ENCODE data around the gene SYTL3. TPM values are rescaled to one million over a fixed set of nuclear protein-coding genes. Genes with fewer than 3 reads are reported as not detected.
A peak's percentile ranks its signal among the peaks of the same experiment; 100 is the strongest.
"Not testable (repeated sequence)": the region's sequence is repeated elsewhere in the genome, so short reads cannot be mapped to it uniquely, and the experiment has no call there.

The SYTL3 gene
- total RNA-seq, 3 donors from 2014 or later (not counting 1 experiment from before 2014, with no cell fraction given): 84.1 to 143 (median 89.0) TPM

DNA sequence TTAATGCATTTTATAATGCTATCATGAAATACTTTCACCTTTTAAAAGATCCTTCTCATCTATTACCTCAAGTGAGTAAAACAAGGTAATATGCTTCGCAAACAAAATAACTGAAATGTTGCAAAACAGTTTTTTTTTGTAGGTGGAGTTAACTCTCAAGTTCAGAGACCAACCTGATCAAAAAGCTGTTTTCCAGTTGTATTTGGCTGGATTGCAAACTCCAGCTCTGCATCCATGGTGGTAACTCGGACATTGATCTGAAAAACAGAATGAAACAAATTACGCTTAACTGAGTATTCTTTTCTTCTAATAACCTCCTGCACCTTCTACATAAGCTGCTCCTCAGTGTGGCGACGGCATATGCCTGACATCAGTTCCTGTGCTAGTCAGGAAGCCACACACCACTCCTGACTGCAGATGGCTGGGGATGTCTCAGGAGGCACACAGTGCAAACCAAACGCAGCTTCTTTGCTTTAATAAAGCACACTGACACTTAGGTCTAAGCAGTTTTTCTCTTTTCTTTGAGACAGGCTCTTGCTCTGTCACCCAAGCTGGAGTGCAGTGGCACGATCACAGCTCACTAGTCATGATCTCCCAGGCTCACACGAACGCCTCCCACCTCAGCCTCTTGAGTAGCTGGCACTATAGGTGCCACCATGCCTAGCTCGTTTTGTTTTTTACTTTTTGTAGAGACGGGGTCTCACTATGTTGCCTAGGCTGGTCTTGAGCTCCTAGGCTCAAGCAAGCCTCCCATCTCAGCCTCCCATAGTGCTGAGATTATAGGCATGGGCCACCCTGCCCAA is 139.5 kb downstream of the SYTL3 start:
- H3K36me3 ChIP-seq (ENCODE audit: control insufficient read depth, insufficient read depth, low read length): peaks cover 39% of the 10 kb centered on the region
- H3K27me3 Mint-ChIP-seq (ENCODE audit: low read depth in 2 of 2): no peaks in the 10 kb centered on the region
- peak overlapping the region; percentile 83 for H3K4me3 Mint-ChIP-seq
- H3K27ac Mint-ChIP-seq: peak overlapping the region; percentile 91 to 98
- peak overlapping the region; percentile 85 for H3K27ac ChIP-seq (ENCODE audit: low read length)
- H3K27me3 ChIP-seq (ENCODE audit: control insufficient read depth, insufficient read depth, low read length): no peaks in the 10 kb centered on the region
- peak; percentile 39 to 83 for DNase-seq
- WGBS (ENCODE audit: insufficient coverage): 25% methylated on average over 11 of the region's 11 CpGs
- H3K4me1 Mint-ChIP-seq: peaks cover 25 to 42% of the 10 kb centered on the region in 2 donors
- peaks cover 6% of the 10 kb centered on the region for H3K36me3 Mint-ChIP-seq
- intact Hi-C loops (cut with micrococcal nuclease): loop anchor here (1.0 to 5.0 kb wide), 3 partner anchors 33 to 183 kb away; no protein-coding TSS in a partner anchor
- no peaks in the 10 kb centered on the region for H3K9me3 Mint-ChIP-seq
- peak; percentile 85 to 95 (median 93) for ATAC-seq
- no peaks in the 10 kb centered on the region for H3K9me3 ChIP-seq (ENCODE audit: control insufficient read depth, insufficient read depth, low read length)
- H3K4me3 ChIP-seq (ENCODE audit: low read length): no peak overlapping the region
- H3K4me1 ChIP-seq (ENCODE audit: control insufficient read depth, insufficient read depth, low read length): peaks cover 30% of the 10 kb centered on the region
- no peak for TF ChIP-seq CTCF (IDR thresholded peaks at IDR 0.05)

DNA sequence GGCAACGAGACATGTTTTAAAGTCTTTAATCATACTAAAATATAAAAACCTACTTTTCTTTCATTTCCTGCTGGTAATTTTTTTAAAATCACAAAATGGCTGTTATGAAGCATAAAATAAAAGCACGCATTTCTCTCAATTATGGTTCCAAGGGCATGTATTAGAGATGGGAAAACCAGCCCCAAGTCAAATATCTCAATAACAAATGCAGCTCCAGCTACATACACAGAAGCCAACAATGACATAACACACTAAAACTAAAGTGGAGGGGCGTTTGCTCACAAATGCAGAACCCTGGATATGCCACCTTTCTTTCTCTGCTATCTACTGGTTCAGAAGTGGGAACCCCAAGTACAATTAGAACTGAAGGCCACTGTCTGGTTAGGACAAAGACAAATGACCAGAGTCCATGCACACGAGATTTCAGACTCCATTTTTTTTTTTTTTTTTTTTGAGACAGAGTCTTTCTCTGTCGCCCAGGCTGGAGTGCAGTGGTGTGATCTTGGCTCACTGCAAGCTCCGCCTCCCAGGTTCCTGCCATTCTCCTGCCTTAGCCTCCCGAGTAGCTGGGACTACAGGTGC is 141.5 kb downstream of the SYTL3 start:
- peak overlapping the region; percentile 38 to 98 for H3K27ac Mint-ChIP-seq
- Histone ChIP-seq H3K36me3 (ENCODE audit: control insufficient read depth, insufficient read depth, low read length) (peaks cover 22% of the 10 kb centered on the region), H3K9me3 (ENCODE audit: control insufficient read depth, insufficient read depth, low read length) (no peaks in the 10 kb centered on the region), H3K4me1 (ENCODE audit: control insufficient read depth, insufficient read depth, low read length) (peaks cover 46% of the 10 kb centered on the region), H3K27ac (ENCODE audit: low read length) (no peak overlapping the region), H3K27me3 (ENCODE audit: control insufficient read depth, insufficient read depth, low read length) (no peaks in the 10 kb centered on the region), H3K4me3 (ENCODE audit: low read length) (no peak overlapping the region)
- whole genome bisulfite sequencing (ENCODE audit: insufficient coverage): 89% methylated on average over 7 of the region's 7 CpGs
- no peak for TF ChIP-seq CTCF (IDR thresholded peaks at IDR 0.05)
- peaks cover 42 to 60% of the 10 kb centered on the region in 2 donors for H3K4me1 Mint-ChIP-seq
- no peak for ATAC-seq
- intact Hi-C loops (cut with micrococcal nuclease): no loop called here
- H3K36me3 Mint-ChIP-seq: no peaks in the 10 kb centered on the region
- no peaks in the 10 kb centered on the region for H3K27me3 Mint-ChIP-seq (ENCODE audit: low read depth in 2 of 2)
- no peak for DNase-seq
- no peaks in the 10 kb centered on the region for H3K9me3 Mint-ChIP-seq
- no peak overlapping the region for H3K4me3 Mint-ChIP-seq

GRCh38 chr6:158792505-158792904 is 142.7 kb downstream of the SYTL3 start:
- intact Hi-C loops (cut with micrococcal nuclease); ATAC-seq; H3K36me3 Mint-ChIP-seq; H3K9me3 ChIP-seq (ENCODE audit: control insufficient read depth, insufficient read depth, low read length); H3K9me3 Mint-ChIP-seq; H3K27me3 Mint-ChIP-seq (ENCODE audit: low read depth in 2 of 2); H3K27ac ChIP-seq (ENCODE audit: low read length); DNase-seq; H3K4me3 ChIP-seq (ENCODE audit: low read length); H3K27me3 ChIP-seq (ENCODE audit: control insufficient read depth, insufficient read depth, low read length): not testable (repeated sequence)
- peaks cover 53 to 67% of the 10 kb centered on the region in 2 donors for H3K4me1 Mint-ChIP-seq
- peak overlapping the region; percentile 21 for H3K4me3 Mint-ChIP-seq
- Histone ChIP-seq H3K36me3 (ENCODE audit: control insufficient read depth, insufficient read depth, low read length) (peaks cover 11% of the 10 kb centered on the region), H3K4me1 (ENCODE audit: control insufficient read depth, insufficient read depth, low read length) (peaks cover 49% of the 10 kb centered on the region)
- H3K27ac Mint-ChIP-seq: peak overlapping the region in 1 of 2 donors; percentile 36
- 88% methylated on average over 9 of the region's 10 CpGs for WGBS (ENCODE audit: insufficient coverage)

DNA sequence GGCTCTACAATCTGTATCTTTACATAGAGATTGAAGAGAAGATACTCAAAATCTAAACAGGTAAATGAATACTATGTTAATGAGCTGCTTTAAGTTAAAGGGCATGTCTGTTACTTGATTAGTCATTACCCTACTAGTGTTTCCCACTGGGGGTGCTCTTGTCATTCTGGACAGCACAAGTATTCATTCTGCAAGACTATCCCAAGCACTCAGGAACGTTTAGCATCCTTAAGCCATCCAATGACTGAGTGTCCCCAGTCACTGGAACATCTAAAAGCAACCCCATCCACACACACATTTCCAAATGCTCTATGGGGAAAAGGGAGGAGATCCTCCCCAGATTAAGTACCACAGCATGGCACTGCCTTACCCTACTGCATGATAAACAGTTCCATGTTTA is 143.6 kb downstream of the SYTL3 start:
- peak in 1 of 2 donors; percentile 69 for DNase-seq
- peaks cover 52% of the 10 kb centered on the region for H3K4me1 ChIP-seq (ENCODE audit: control insufficient read depth, insufficient read depth, low read length)
- 30% methylated on average over 1 of the region's 1 CpG for WGBS (ENCODE audit: insufficient coverage)
- Mint-ChIP-seq H3K27me3 (ENCODE audit: low read depth in 2 of 2) (no peaks in the 10 kb centered on the region), H3K4me3 (no peak overlapping the region), H3K36me3 (no peaks in the 10 kb centered on the region), H3K27ac (peak overlapping the region in 1 of 2 donors; percentile 29), H3K4me1 (peaks cover 60 to 72% of the 10 kb centered on the region in 2 donors), H3K9me3 (no peaks in the 10 kb centered on the region)
- H3K27ac ChIP-seq (ENCODE audit: low read length): no peak overlapping the region
- peak; percentile 50 for TF ChIP-seq CTCF (IDR thresholded peaks at IDR 0.05)
- H3K9me3 ChIP-seq (ENCODE audit: control insufficient read depth, insufficient read depth, low read length): no peaks in the 10 kb centered on the region
- no peak overlapping the region for H3K4me3 ChIP-seq (ENCODE audit: low read length)
- intact Hi-C loops (cut with micrococcal nuclease): loop anchor here (1.0 kb wide), 1 partner anchor 179 kb away; no protein-coding TSS in a partner anchor
- no peaks in the 10 kb centered on the region for H3K27me3 ChIP-seq (ENCODE audit: control insufficient read depth, insufficient read depth, low read length)
- ATAC-seq: peak in 2 of 3 donors; percentile 46 to 55
- H3K36me3 ChIP-seq (ENCODE audit: control insufficient read depth, insufficient read depth, low read length): peaks cover 3% of the 10 kb centered on the region
